ENCODE results near the gene LARGE2.
"Not testable (repeated sequence)": the region's sequence is repeated elsewhere in the genome, so short reads cannot be mapped to it uniquely, and the experiment has no call there.

LARGE2 gene

GRCh38 chr11:45899448-45900174 lies 22.8 kb upstream of the LARGE2 start:
- Histone ChIP-seq H4K20me1 (ENCODE audit: insufficient read depth, low read length) (peaks cover 5% of the 10 kb centered on the region; the same call in 1 of the 2 replicates), H3K27me3 (ENCODE audit: insufficient read depth, low read length, poor library complexity) (no peaks in the 10 kb centered on the region), H3K4me2 (ENCODE audit: insufficient read depth, low read length) (no peak overlapping the region), H3K36me3 (ENCODE audit: insufficient read depth, low read length) (no peaks in the 10 kb centered on the region), H3K9ac (ENCODE audit: low read depth, low read length) (no peak overlapping the region), H3K27ac (ENCODE audit: low read length) (no peak overlapping the region), H3K9me3 (ENCODE audit: insufficient read depth, low read length, severe bottlenecking) (no peaks in the 10 kb centered on the region), H3K79me2 (ENCODE audit: insufficient read depth, low read length) (no peaks in the 10 kb centered on the region), H3K4me3 (ENCODE audit: low read depth in 1 of 2, low read length in 2 of 2) (no peak overlapping the region), H2AFZ (ENCODE audit: low read depth, low read length) (no peak overlapping the region), H3K4me1 (ENCODE audit: insufficient read depth, low read length) (no peaks in the 10 kb centered on the region)
- DNase-seq (peak; percentile 40), ATAC-seq (ENCODE audit: insufficient read depth, low read depth) (peak; percentile 61)
- TF ChIP-seq CTCF (IDR thresholded peaks at IDR 0.05; ENCODE audit: borderline replicate concordance, extremely low read depth, low read length, poor library complexity, severe bottlenecking) (no peak), EZH2 (IDR thresholded peaks at IDR 0.05; ENCODE audit: borderline replicate concordance, low read depth, low read length, severe bottlenecking) (no peak)

- ATAC-seq (ENCODE audit: insufficient read depth, low read depth); H3K79me2 ChIP-seq (ENCODE audit: insufficient read depth, low read length); H3K36me3 ChIP-seq (ENCODE audit: insufficient read depth, low read length); H3K4me2 ChIP-seq (ENCODE audit: insufficient read depth, low read length); H3K4me3 ChIP-seq (ENCODE audit: low read depth in 1 of 2, low read length in 2 of 2); H3K4me1 ChIP-seq (ENCODE audit: insufficient read depth, low read length); H3K9me3 ChIP-seq (ENCODE audit: insufficient read depth, low read length, severe bottlenecking); H2AFZ ChIP-seq (ENCODE audit: low read depth, low read length); DNase-seq; H3K27ac ChIP-seq (ENCODE audit: low read length); H4K20me1 ChIP-seq (ENCODE audit: insufficient read depth, low read length); H3K27me3 ChIP-seq (ENCODE audit: insufficient read depth, low read length, poor library complexity); H3K9ac ChIP-seq (ENCODE audit: low read depth, low read length): not testable (repeated sequence)
Measured at GRCh38 chr11:45900175-45900800, 22.2 kb upstream of the LARGE2 start.

GRCh38 chr11:45900916-45901617 lies 21.4 kb upstream of the LARGE2 start:
- Histone ChIP-seq H3K9me3 (ENCODE audit: insufficient read depth, low read length, severe bottlenecking) (no peaks in the 10 kb centered on the region), H3K4me2 (ENCODE audit: insufficient read depth, low read length) (no peak overlapping the region), H3K9ac (ENCODE audit: low read depth, low read length) (no peak overlapping the region), H2AFZ (ENCODE audit: low read depth, low read length) (no peak overlapping the region), H3K36me3 (ENCODE audit: insufficient read depth, low read length) (no peaks in the 10 kb centered on the region), H3K27me3 (ENCODE audit: insufficient read depth, low read length, poor library complexity) (no peaks in the 10 kb centered on the region), H3K27ac (ENCODE audit: low read length) (no peak overlapping the region), H3K4me1 (ENCODE audit: insufficient read depth, low read length) (no peaks in the 10 kb centered on the region), H3K4me3 (ENCODE audit: low read depth in 1 of 2, low read length in 2 of 2) (no peak overlapping the region), H3K79me2 (ENCODE audit: insufficient read depth, low read length) (no peaks in the 10 kb centered on the region), H4K20me1 (ENCODE audit: insufficient read depth, low read length) (peaks cover 5% of the 10 kb centered on the region; the same call in 1 of the 2 replicates)
- DNase-seq (no peak), ATAC-seq (ENCODE audit: insufficient read depth, low read depth) (no peak)
- TF ChIP-seq EZH2 (IDR thresholded peaks at IDR 0.05; ENCODE audit: borderline replicate concordance, low read depth, low read length, severe bottlenecking) = no peak
- no peak for TF ChIP-seq CTCF (IDR thresholded peaks at IDR 0.05; ENCODE audit: borderline replicate concordance, extremely low read depth, low read length, poor library complexity, severe bottlenecking)

- Histone ChIP-seq H3K79me2 (ENCODE audit: insufficient read depth, low read length) (no peaks in the 10 kb centered on the region), H3K27me3 (ENCODE audit: insufficient read depth, low read length, poor library complexity) (no peaks in the 10 kb centered on the region), H3K4me2 (ENCODE audit: insufficient read depth, low read length) (no peak overlapping the region), H3K4me3 (ENCODE audit: low read depth in 1 of 2, low read length in 2 of 2) (no peak overlapping the region), H3K9me3 (ENCODE audit: insufficient read depth, low read length, severe bottlenecking) (no peaks in the 10 kb centered on the region), H3K27ac (ENCODE audit: low read length) (no peak overlapping the region), H3K9ac (ENCODE audit: low read depth, low read length) (no peak overlapping the region), H3K36me3 (ENCODE audit: insufficient read depth, low read length) (no peaks in the 10 kb centered on the region), H4K20me1 (ENCODE audit: insufficient read depth, low read length) (peaks cover 5% of the 10 kb centered on the region; the same call in 1 of the 2 replicates), H3K4me1 (ENCODE audit: insufficient read depth, low read length) (no peaks in the 10 kb centered on the region), H2AFZ (ENCODE audit: low read depth, low read length) (no peak overlapping the region)
- ATAC-seq (ENCODE audit: insufficient read depth, low read depth) (no peak), DNase-seq (no peak)
- no peak for TF ChIP-seq CTCF (IDR thresholded peaks at IDR 0.05; ENCODE audit: borderline replicate concordance, extremely low read depth, low read length, poor library complexity, severe bottlenecking)
- no peak for TF ChIP-seq EZH2 (IDR thresholded peaks at IDR 0.05; ENCODE audit: borderline replicate concordance, low read depth, low read length, severe bottlenecking)
Measured at GRCh38 chr11:45901626-45902025, 20.8 kb upstream of the LARGE2 start.

Measured in DND-41 (cell line).